T47D (cell line): ENCODE results near the gene SLC37A1.

Experiments
- DNase-seq, 2 experiments: peaks; one replicate each; pipeline versions ENCODE4 v3.0.0 to v3.0.0-alpha.2; 2011 to 2012; ENCODE audit warnings: low read depth in 1 of 2, low spot score in 1 of 2
- JUND ChIP-seq: IDR thresholded peaks from 2 replicates; pipeline ENCODE4 v1.6.1; 2012; ENCODE audit warnings: low read depth
- in situ Hi-C: cut with HindIII; loops from 2 replicates; pipeline ENCODE4 v1.10.0; 2016; ENCODE audit warnings: low sequenced_read_pairs, low pct_unique_long_range_greater_than_20kb

SLC37A1 gene

GRCh38 chr21:42518215-42518614, 4.6 kb downstream of the SLC37A1 start:
- TF ChIP-seq JUND, result no peak
- DNase-seq, result no peak
- in situ Hi-C loops, result no loop called here

GRCh38 chr21:42518626-42519025, 5.0 kb downstream of the SLC37A1 start:
- TF ChIP-seq JUND, result no peak
- DNase-seq, result no peak
- in situ Hi-C loops, result no loop called here

- DNase-seq, result no peak
- TF ChIP-seq JUND, result no peak
- in situ Hi-C loops, result no loop called here
Observed at GRCh38 chr21:42520628-42521253, 7.1 kb downstream of the SLC37A1 start.

GRCh38 chr21:42521384-42521783, 7.7 kb downstream of the SLC37A1 start:
- TF ChIP-seq JUND, result no peak
- in situ Hi-C loops, result no loop called here
- DNase-seq, result no peak

- DNase-seq, result no peak
- TF ChIP-seq JUND, result no peak
- in situ Hi-C loops, result no loop called here
Observed at GRCh38 chr21:42521805-42522204, 8.2 kb downstream of the SLC37A1 start.

GRCh38 chr21:42522271-42522670, 8.6 kb downstream of the SLC37A1 start:
- no peak for DNase-seq
- in situ Hi-C loops, result no loop called here
- no peak for TF ChIP-seq JUND

- DNase-seq, result no peak
- in situ Hi-C loops, result no loop called here
- TF ChIP-seq JUND, result no peak
Observed at GRCh38 chr21:42522771-42523170, 9.1 kb downstream of the SLC37A1 start.

GRCh38 chr21:42523211-42523610, 9.6 kb downstream of the SLC37A1 start:
- in situ Hi-C loops, result no loop called here
- DNase-seq, result no peak
- TF ChIP-seq JUND, result no peak

GRCh38 chr21:42523941-42524340, 10.3 kb downstream of the SLC37A1 start:
- DNase-seq, result peak in 1 of 2 experiments; percentile 82
- in situ Hi-C loops, result no loop called here
- TF ChIP-seq JUND, result no peak

GRCh38 chr21:42524341-42525028, 10.8 kb downstream of the SLC37A1 start:
- TF ChIP-seq JUND, result no peak
- in situ Hi-C loops, result no loop called here
- peak; percentile 49 to 89 for DNase-seq

- in situ Hi-C loops, result no loop called here
- peak in 1 of 2 experiments; percentile 55 for DNase-seq
- no peak for TF ChIP-seq JUND
Observed at GRCh38 chr21:42525029-42525581, 11.5 kb downstream of the SLC37A1 start.

- TF ChIP-seq JUND, result no peak
- in situ Hi-C loops, result no loop called here
- no peak for DNase-seq
Observed at GRCh38 chr21:42525676-42526378, 12.2 kb downstream of the SLC37A1 start.

GRCh38 chr21:42526379-42526727, 12.7 kb downstream of the SLC37A1 start:
- no peak for TF ChIP-seq JUND
- in situ Hi-C loops, result no loop called here
- DNase-seq, result no peak
